GM18861 (cell line): Measurements from ENCODE around the gene OBSL1.

Source experiments
- ATAC-seq: cut with Tn5 transposase; IDR thresholded peaks from one replicate; pipeline ENCODE4 v1.9.1; 2021; ENCODE audit not compliant: unreplicated experiment

OBSL1 gene

DNA sequence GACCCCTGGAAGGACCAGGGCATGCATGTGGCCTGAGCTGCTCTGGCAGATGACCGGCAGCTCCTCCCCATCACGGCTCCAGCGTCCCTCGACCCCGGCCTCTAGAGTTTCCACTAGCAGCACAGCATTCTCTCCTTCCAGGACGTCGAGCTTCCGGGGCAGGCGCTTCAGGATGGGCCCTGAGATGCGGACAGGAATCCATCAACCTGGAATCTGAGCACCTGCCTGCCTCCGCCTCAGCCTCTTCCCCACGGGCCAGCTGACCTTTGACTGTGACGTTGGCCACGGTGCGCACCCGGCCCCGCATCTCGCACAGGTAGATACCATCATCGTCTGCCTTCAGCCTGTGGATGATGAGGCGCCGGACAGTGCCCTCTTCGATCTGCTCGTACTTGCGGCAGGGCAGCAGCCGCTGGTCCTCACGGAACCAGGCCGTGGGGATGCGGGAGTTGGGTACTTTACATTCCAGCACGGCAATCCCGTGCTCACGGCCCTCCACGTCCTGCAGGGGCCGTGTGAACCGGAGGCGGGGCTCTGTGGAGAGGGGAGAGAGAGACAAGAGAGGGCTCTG lies 3.5 kb downstream of the OBSL1 start:
- ATAC-seq, result no peak

DNA sequence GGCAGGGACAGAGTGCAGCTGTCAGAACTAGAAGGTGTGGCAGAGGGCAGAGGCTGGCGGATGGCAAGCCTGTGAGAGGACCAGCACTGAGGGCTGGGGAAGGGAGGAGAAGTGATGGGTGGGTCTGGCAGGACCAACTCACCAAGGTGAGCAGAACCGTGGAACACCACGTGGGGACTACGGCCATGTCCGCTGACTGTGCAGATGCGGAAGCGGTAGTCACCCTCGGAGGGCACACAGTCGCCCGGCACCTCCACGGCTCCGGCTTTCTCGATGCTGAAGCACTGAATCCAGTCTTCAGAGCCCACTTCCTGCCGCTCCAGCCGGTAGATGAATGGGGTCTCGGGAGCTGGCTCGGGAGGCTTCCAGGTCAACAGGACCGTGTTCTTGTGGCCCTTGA lies 4.2 kb downstream of the OBSL1 start:
- ATAC-seq, result no peak

DNA sequence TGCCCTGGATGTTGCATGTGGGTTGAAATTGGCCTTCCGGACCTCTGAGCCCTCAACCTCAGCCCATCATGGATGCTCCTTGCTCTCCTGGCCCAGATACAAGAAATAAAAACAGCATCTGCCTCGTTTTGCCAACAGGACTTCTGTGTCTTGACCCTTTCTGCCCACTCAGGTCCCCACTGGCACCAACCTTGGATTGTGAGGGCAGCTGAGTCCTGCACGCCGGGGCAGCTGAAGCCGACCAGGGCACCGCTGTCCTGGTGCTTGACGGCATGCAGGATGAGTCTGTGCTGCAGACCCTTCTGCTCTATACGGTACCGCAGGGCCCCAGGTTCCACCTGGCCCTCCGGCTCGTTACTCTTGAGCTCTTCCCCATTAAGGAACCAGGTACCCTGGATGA lies 4.7 kb downstream of the OBSL1 start:
- ATAC-seq, result no peak

DNA sequence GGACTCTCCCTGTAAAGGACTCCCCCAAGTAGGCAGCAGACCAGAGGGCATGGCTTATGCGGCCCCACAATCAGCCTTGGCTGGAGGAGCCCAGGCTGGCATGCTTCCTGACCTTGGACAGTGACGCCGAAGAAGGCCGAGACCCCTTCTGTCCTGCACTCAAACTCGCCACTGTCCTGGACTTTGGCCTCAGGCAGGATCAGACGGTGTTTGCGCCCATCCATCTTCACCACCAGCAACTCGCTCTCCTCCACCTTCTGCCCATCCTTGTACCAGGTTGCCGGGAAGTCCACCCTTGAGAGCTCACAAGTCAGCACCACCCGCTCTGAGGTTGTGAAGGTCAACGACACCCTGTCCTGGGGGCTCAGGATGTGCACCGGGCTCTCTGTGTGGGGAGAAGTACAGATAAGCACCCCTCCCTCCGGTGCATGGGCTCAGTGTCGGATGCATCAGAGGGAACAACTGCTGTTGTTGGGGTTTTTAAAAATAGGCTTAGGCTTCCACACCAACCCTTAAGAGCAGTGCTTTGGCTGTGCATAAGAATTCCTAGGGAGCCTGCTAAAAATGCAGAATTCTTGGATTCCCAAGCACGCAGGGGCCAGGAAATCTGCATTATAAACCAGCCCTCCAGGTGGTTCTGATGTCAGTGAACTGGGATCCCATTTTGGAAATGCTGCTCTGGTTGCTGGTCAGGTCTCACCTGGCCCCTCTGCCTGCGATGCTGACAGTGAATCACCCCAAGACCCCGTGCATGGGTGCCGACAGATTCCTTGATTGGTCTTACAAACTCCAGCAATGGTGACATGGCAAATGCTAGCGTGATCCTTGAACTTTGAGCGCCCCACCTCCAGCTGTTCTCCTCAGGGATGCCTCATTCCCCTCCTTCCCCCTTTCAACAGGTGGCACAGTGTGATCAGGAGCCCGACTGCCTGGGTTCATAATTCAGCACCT lies 5.9 kb downstream of the OBSL1 start:
- no peak for ATAC-seq

DNA sequence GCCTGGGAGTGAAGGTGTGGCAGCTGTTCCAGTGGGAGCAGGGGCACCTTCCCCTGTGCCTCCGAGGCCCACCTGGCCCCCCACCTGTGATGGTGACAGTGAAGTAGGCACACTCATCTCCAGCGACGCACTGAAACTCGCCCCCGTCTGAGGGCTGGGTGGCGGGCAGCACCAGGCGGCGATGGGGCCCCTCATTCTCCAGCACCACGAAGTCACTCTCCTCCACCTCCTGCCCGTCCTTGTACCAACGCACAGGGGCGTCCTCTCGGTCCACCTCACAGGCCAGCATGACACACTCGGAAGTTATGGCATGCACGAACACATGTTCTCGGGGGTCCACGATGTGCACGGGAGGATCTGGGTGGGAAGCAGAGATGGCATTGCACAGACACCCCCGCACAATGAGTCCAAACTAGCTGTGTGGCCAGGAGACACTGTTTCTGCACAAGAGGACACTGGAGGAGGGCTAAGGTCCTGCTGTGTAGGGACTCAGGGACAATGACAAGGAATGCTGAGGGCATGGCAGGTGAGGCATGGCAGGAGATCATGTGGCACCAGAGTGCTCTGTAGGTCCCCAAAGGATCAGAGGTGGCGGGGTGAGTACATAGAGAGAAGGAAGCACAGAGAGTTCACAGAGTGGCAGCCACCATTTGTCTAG lies 7.9 kb downstream of the OBSL1 start:
- no peak for ATAC-seq

DNA sequence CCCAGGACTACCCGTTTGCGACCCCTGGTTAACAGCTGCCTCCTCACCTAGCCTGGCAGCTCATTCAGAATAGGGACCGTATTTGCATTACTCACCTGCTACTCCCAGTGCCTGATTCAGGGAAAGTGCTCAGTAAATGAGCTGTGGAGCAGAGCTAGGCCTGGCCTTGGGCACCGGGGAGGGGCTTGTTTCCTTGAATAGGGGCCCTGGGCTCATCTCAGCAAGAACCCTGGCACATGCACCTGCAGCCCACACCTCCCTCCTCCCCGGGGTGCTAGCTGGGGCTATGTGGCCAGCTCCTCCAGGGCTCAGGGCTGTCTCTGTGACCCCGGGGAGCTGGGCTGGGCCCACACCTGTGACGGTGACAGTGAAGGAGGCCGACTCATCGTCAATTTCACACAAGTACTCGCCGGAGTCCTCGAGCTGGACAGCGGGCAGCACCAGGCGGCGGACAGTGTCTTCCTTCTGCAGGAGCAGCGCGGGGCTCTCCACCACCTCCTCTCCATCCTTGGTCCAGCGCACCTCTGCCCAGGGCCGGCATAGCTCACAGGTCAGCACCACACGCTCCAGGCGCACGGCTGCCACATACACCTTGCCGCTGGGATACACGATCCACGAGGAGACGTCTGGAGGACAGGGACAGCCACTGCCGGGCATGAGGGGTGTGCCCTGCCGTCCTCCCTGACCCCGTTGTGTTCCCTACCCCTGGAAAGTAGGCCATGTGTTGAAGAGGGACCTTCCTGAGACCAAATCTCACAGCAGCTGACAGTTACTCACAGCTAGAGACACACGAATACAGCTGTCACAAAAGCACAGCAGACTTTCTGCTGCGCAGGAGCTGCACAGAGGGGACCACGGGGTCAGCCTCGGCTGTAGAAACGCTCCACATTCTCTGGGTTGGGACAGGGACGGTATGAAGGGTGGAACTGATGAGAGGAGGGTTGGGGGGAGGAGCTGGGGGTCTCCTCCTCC lies 9.0 kb downstream of the OBSL1 start:
- no peak for ATAC-seq

DNA sequence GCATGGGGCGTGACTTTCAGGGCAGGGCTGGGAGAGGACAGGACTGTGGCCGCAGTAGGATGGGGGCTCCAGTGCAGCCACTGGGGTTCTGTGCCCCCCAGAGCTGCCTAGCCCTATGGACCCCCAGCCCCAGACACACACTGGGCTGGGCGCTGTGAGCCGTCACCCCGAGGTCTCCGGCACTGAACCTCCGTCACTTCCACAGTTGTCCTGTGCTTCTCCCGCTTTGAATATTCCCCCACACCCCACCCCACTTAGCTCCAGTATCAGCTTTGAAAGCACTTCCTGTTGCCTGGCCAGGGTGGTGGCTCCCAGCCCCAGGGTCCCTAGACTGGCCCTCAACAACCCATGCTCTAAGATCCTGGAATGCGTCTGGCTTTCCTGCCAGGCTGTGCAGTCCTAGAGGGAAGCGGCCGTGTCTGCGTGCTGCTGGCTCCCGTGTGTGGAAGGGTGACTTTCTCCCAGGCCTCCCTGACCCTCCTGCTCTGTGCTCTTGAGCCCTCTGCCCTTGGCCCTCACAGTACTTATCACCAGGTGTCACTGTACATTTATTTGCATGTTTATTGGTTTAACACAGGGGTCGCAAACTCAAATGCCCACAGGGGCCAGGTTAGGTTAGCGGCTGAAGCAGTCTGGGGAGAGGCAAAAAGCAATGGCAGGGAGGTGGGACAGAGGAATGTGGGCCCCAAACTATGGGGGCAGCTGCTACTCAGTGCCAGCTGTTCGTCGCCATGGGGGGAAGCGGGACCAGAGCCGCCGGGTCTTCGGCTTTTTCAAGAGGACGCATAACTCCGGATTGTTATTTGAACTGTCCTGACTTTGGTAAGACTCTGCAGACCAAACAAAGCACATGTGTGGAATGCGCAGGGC lies 9.9 kb downstream of the OBSL1 start:
- no peak for ATAC-seq

DNA sequence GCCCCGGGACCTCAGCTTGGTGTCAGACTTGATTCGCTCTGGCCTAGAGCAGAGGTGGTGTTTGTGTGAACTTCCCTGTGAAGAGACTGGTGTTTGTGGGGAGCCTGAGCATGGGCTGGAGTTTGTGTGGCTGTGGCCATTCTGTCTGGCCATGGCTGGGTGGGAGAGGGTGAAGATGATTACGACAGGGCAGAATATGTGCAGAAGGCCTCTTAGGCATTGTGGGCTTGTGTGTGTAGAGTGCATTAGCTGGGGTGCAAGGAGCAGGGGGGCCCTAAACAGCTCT lies 10.5 kb downstream of the OBSL1 start:
- ATAC-seq, result no peak

DNA sequence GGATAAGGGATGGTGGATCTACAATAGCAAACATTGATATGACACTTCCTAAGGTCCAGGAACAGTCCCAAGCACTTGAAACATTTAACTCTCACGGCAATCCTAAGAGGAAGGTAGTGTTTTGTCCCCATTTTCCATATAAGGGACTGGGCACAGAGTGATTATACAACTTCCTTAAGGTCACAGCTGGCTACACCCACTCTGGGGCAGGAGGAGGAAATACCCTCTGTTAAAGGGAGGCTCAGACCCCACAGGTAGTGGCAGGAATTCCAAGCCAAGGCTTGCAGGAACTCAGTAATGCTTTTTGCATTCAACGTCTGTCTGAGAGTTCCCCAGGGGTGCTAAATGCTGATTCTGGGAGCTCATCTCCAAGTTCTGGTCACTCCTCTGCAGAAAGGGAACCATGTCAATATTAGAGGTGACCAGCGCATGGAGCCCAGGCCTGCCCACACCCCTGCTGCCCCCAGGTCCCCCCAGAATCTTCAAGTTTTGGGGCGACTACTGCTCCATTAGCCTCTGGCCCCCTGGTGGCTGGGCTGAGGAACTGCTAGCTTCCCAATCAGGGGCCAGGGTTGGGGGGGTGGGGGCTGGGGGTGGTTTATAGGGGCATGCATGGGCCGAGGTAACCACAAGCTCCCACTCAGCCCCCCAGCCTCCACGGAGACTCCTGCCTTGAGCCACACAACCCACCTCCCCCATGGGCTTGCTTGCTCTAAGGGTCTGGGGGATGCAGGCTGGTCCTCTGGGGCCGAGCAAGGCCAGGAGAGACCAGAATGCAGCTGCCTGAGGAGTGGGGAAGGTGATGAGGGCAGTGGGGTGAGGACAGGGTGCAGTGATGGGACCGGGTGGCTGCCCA lies 11.1 kb downstream of the OBSL1 start:
- ATAC-seq, result no peak

DNA sequence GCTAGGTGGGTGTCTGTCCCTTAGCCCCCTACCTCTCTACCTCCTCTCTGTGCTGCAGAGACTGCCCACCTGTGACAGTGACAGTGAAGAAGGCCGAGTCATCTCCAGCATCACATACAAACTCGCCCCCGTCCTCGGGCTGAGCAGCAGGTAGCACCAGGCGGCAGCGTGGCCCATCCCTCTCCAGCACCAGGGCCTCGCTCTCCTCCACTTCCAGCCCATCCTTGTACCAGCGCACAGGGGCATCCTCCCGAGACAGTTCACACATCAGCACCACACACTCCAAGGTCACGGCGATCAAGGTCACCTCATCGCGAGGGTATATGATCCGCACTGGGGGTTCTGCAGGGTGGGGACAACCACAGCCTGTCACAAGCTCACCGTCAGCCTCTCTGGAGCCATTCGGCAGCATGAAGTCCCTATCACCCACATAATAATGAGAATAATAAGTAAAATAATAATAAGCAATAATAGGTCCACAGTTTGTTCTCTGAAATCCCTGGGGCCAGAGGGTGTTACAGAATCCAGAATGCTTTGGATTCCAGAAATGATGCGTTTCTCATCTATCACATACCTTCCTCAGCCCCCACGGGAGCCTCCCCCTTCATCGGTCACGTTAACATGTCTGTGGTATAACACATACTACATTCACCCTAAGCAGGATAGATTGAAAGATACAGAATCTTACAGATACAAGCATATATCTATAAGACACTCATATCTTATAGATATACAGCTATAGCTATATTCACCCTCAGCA lies 12.0 kb downstream of the OBSL1 start:
- ATAC-seq, result no peak

DNA sequence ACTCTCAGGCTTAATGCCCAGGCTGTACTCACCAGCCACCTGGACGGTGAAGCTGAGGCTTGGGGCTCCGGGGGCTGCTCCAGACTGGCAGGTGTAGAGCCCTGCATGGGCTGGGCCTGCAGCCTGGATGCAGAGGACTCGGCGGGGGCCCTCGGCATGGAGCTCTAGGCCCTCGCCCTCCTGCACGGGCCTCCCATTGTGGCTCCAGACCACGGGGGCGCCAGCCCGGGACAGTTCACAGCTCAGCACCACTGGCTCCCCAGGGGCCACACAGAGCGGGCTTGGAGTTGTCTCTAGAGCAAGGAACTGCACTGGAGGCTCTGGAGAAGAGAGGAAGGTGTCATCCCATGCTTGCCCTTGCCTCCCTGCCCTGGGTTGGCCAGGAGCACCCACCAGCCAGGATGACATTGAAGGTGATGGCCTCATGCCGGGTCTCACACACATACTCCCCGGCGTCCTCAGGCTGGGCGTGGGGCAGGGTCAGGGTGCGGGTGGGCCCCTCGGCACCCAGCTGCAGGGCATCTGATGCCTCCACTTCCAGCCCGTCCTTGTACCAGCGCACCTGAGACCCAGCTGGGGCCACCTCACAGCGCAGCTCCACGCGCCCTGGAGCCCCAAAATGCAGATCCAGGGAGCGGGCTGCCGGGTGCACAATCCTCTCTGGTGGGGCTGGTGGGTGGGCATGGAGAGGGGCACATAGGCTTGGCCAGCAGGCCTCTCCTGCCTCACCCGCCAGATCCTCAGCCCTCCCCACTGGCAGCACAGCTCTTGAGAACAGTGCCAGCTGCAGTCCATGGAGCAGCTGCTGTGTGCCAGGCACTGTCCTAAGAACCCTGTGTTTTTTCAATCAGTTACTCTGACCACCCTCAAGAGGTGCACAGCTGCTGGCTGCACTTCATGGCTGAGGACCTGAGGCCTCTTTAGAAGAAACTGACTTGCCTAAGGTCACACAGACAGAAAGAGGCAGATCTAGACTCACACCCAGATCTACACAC lies 13.3 kb downstream of the OBSL1 start:
- no peak for ATAC-seq

DNA sequence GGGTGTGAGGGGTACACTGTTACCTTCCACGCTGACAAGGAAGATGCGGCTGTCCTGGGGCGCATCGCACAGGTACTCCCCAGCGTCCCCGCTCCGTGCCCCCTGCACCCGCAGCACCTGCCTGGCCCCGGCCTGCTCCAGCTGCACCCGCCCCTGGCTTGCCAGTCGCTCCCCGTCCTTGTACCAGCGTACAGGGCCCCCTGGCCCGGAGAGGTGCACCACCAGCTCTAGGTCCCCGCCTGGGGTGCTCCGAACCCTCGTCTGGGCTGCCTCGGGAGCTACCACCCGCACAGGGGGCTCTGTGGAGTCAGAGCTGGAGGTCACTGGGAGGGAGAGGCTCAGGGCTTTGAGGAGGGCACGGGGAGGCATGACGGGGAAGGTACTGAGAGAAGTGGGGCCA lies 14.0 kb downstream of the OBSL1 start:
- ATAC-seq, result no peak

DNA sequence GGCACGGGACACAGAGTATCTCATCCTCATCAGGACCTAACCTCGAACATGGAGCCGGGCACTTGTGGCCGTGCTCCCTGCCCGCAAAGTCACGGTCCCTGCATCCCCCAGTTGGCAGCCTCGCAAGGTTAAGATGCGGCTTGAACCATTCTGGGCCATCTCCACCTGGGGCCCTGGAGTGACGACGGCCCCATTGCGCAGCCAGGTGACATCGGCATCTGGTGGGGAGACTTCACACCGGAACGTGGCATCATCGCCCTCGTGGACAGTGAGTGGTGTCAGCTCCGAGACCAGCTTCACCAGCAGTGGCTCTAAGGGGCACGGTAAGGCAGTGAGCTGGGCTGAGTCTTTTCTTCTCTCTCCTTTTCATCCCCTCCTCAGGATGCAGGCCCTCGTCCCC lies 14.9 kb downstream of the OBSL1 start:
- no peak for ATAC-seq

DNA sequence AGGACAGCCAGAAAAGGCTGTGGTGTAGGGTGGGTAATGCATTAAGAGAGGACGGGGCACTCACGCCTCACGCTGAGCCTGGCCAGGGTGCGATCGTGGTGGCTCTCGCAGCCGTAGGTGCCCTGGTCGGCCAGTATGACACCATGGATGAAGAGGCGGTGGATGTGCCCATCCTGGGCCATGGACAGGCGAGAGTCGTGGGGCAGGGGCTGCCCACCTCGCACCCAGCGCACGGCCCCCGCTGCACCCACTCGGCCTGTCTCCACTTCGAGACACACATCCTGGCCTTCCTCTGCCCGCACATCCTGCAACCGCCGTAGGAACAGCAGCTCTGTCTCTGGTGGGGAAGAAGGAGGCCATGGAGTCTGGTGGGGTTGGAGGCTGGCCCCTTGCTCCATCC lies 15.4 kb downstream of the OBSL1 start:
- no peak for ATAC-seq

DNA sequence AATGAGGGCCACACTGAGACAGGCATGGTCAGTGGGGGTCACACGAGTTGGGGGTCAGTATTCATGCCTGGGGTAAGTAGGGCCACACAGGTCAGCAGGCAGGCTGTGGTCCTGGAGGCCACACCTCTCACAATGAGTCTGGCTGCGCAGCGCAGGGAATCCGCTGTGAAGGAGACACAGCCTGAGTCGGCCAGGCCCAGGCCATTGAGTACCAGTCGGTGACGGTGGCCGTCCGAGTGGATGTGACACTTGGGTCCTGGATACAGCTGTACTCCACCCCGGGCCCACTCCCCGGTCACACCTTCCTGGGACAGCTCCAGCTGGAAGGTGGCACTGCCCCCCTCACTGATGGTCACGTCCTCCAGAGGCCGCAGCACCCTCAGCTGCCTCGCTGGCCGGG lies 17.0 kb downstream of the OBSL1 start:
- ATAC-seq, result no peak

DNA sequence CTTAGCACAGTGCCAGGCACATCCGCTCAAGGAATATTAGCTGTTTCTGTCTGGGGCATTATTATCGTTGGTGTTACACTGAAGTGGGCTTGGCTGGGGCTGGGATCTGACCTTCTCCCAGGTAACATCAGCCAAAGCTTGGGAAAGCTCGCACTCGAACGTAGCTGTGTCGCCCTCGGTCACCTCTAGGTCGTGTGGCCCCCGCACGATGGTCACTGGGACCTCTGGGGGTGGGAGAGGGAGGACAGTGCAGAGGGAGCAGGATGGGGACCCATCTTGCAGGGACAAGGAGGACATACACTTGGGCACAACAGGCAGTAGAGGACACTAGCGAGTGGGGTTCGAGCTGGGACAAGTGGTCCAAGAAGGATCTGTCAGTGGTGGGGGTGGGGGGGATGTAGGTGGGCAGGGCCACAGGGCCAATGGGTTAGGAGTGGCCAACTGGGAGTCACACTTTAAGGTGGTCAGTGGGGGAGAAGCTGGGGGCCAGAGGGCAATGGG lies 17.8 kb downstream of the OBSL1 start:
- ATAC-seq, result no peak

DNA sequence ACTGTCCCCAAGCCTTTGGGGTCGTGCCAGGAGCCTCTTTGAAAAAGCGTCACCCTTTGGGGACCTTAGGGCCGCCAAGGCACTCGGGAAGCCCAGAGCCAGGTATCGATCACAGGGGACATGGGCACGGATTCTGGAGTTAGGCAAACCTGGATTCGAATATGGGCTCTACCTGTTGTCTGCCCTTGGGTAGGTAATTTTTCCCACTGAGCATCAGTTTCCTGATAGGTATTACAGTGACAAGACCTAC lies 18.2 kb downstream of the OBSL1 start:
- no peak for ATAC-seq
